Gastroesophageal sphincter (tissue), 4 donors: Measurements from ENCODE around the gene SUPV3L1. TPM values are rescaled to one million over a fixed set of nuclear protein-coding genes. Genes with fewer than 3 reads are reported as not detected.
"Not testable (repeated sequence)": the region's sequence is repeated elsewhere in the genome, so short reads cannot be mapped to it uniquely, and the experiment has no call there.

Experiments used
- ATAC-seq: fragments of 150-250 bp; one replicate; pipeline ENCODE4 v1.9.1; 2016; ENCODE audit warnings: mild to moderate bottlenecking, moderate library complexity
- H3K27ac ChIP-seq, 4 donors: fragments of 200-600 bp; sonication (generic) in 3 of 4; 1 replicate in 3 of 4; 2 replicates in 1 of 4; pipeline ENCODE4 v1.5.1; 2016 to 2019
- H3K27me3 ChIP-seq: fragments of 200-600 bp; sonication (generic); one replicate; pipeline ENCODE4 v1.5.1; 2019
- H3K36me3 ChIP-seq, 2 donors: fragments of 200-600 bp; sonication (generic); one replicate each; pipeline ENCODE4 v1.5.1; 2019; ENCODE audit warnings: control low read depth in 1 of 2
- H3K4me1 ChIP-seq, 3 donors: fragments of 200-600 bp; sonication (generic); 1 replicate in 2 of 3; 2 replicates in 1 of 3; pipeline ENCODE4 v1.5.1; 2016 to 2019; ENCODE audit warnings: control low read depth in 2 of 3
- H3K4me3 ChIP-seq, 2 donors: fragments of 200-600 bp; sonication (generic); one replicate each; pipeline ENCODE4 v1.5.1; 2019; ENCODE audit warnings: mild to moderate bottlenecking in 1 of 2, moderate library complexity in 1 of 2
- H3K9me3 ChIP-seq, 3 donors: fragments of 200-600 bp; sonication (generic); one replicate each; pipeline ENCODE4 v1.5.1; 2017 to 2019; ENCODE audit warnings: control low read depth in 2 of 3
- EP300 ChIP-seq: sonication (generic); formaldehyde crosslinking; IDR thresholded peaks from one replicate; pipeline ENCODE4 v1.6.1; 2017; ENCODE audit warnings: antibody characterized with exemption, mild to moderate bottlenecking
- POLR2A ChIP-seq, 2 donors: fragments of 450-650 bp; IDR thresholded peaks; one replicate each; pipeline ENCODE4 v1.6.1; 2017; ENCODE audit warnings: antibody characterized with exemption in 2 of 2, mild to moderate bottlenecking in 2 of 2, moderate library complexity in 1 of 2
- POLR2AphosphoS5 ChIP-seq: sonication (generic); formaldehyde crosslinking; IDR thresholded peaks from one replicate; pipeline ENCODE4 v1.6.1; 2017; ENCODE audit warnings: antibody characterized with exemption
- WGBS, 2 donors: methylation state at CpG; one replicate each; pipeline ENCODE4 v1.1.5; 2018; ENCODE audit warnings: low coverage in 1 of 2; 5-methylcytosine and 5-hydroxymethylcytosine counted together
- total RNA-seq, 4 donors: library from RNA; depleted of rRNA; stranded (reverse); fragments of >200 nt; gene quantifications; one replicate each; pipeline ENCODE4 v1.1.0, GENCODE V29; 2016
- TF ChIP-seq, protein P1 (sequence below), 4 experiments: fragments of 200-600 bp in 2 of 4; fragments of 450-650 bp in 2 of 4; sonication (generic) in 1 of 4; IDR thresholded peaks; one replicate each; pipeline ENCODE4 v1.5.1; 2017 to 2019; ENCODE audit warnings: antibody characterized with exemption in 4 of 4, mild to moderate bottlenecking in 2 of 4, moderate library complexity in 2 of 4

SUPV3L1 gene
- total RNA-seq: 10 to 100 TPM; 18.2 to 20.9 (median 19.8) TPM

DNA sequence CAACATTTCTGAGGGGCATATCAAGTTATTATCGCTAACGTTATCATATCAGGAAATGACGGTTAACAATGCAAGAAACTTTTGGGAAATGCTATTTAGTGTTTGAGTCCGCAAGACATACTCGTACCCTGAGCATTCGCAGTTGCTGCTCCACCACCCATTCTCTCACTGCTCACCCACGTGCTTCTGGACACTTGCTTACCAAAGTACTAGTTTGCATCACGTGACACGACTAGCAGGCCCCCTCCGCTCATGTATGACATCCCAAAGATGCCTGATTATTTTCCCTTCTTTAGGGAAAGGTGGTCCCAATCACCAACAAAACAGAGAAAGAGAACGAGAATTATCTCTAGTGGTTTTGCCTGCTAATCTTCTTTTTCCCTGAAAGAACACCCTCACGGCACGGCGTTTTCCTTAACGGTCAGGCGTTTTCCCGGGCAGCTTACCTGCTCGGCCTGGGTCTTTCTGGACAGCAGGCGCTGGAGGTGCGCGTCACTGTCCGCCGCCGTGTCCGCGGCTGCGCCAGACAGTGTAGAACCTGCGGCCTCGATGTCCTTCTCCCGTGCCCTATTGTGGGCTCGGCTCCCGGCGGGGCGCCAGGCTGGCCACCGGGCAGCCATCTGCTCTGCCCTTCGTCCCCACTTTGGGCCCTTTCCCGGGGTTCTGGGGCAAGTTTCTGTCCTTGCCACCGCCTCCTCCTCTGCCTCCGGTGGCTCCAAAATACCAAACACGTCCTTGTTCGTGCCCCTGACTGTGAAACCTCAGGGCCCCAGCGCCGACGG lies at the start of gene SUPV3L1:
SUPV3L1 (plus strand) TSS at position 492 of the 782 bp plus-strand sequence; CDS start at position 550, 58 bp downstream.
- Histone ChIP-seq H3K27me3 (no peaks in the 10 kb centered on the region), H3K4me3 (peak within 1 kb of the TSS; percentile 65 to 98), H3K4me1 (peaks cover 7 to 40% (median 13%) of the 10 kb centered on the region in 3 donors), H3K36me3 (peaks cover 0 to 13% of the 10 kb centered on the region in 2 donors), H3K9me3 (no peaks in the 10 kb centered on the region), H3K27ac (peak within 1 kb of the TSS; percentile 78 to 93 (median 86))
- WGBS, 2 donors: 0 to 1% methylated on average over 12 to 27 of the region's 44 CpGs
- TF ChIP-seq EP300 (no peak), POLR2A (IDR thresholded peaks at IDR 0.05) (peak; percentile 84 to 88), POLR2AphosphoS5 (peak; percentile 94)
- TF ChIP-seq, protein P1, sequence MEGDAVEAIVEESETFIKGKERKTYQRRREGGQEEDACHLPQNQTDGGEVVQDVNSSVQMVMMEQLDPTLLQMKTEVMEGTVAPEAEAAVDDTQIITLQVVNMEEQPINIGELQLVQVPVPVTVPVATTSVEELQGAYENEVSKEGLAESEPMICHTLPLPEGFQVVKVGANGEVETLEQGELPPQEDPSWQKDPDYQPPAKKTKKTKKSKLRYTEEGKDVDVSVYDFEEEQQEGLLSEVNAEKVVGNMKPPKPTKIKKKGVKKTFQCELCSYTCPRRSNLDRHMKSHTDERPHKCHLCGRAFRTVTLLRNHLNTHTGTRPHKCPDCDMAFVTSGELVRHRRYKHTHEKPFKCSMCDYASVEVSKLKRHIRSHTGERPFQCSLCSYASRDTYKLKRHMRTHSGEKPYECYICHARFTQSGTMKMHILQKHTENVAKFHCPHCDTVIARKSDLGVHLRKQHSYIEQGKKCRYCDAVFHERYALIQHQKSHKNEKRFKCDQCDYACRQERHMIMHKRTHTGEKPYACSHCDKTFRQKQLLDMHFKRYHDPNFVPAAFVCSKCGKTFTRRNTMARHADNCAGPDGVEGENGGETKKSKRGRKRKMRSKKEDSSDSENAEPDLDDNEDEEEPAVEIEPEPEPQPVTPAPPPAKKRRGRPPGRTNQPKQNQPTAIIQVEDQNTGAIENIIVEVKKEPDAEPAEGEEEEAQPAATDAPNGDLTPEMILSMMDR (IDR thresholded peaks at IDR 0.05): peak in 1 of 4 experiments; percentile 4
- peak; percentile 96 for ATAC-seq

GRCh38 chr10:69130251-69130650 lies 49.8 kb upstream of the SUPV3L1 start:
- ATAC-seq: no peak
- no peaks in the 10 kb centered on the region for H3K9me3 ChIP-seq
- H3K36me3 ChIP-seq: peaks cover 0 to 23% of the 10 kb centered on the region in 2 donors
- H3K4me3 ChIP-seq: no peak overlapping the region
- H3K27me3 ChIP-seq: no peaks in the 10 kb centered on the region
- peaks cover 0 to 50% (median 12%) of the 10 kb centered on the region in 3 donors for H3K4me1 ChIP-seq
- TF ChIP-seq POLR2A (IDR thresholded peaks at IDR 0.05): no peak
- H3K27ac ChIP-seq: no peak overlapping the region
- WGBS, 2 donors: 25 to 47% methylated on average over 2 of the region's 2 CpGs

DNA sequence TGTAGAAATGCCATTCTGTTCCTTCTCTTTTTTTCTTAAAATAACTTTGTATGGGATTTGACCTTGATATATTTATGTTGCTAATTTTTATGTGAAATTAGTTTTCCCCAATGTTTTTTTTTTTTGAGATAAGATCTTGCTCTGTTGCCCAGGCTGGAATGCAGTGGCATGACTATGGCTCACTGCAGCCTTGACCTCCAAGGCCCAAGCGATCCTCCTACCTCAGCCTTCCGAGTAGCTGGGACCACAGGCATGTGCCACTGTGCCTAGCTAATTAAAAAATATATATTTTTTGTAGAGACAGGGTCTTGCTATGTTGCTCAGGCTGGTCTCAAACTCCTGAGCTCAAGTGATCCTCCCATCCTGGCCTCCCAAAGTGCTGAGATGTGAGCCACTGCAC lies 40.1 kb upstream of the SUPV3L1 start:
- peaks cover 0 to 36% of the 10 kb centered on the region in 2 donors for H3K36me3 ChIP-seq
- H3K27ac ChIP-seq: no peak overlapping the region
- TF ChIP-seq EP300 (no peak), POLR2A (IDR thresholded peaks at IDR 0.05) (no peak), POLR2AphosphoS5 (no peak)
- TF ChIP-seq, protein P1 (IDR thresholded peaks at IDR 0.05): no peak
- ATAC-seq: no peak
- no peaks in the 10 kb centered on the region for H3K4me1 ChIP-seq
- H3K27me3 ChIP-seq: no peaks in the 10 kb centered on the region
- no peaks in the 10 kb centered on the region for H3K9me3 ChIP-seq
- WGBS, 2 donors: 83 to 100% methylated on average over 1 to 2 of the region's 2 CpGs
- H3K4me3 ChIP-seq: no peak overlapping the region

DNA sequence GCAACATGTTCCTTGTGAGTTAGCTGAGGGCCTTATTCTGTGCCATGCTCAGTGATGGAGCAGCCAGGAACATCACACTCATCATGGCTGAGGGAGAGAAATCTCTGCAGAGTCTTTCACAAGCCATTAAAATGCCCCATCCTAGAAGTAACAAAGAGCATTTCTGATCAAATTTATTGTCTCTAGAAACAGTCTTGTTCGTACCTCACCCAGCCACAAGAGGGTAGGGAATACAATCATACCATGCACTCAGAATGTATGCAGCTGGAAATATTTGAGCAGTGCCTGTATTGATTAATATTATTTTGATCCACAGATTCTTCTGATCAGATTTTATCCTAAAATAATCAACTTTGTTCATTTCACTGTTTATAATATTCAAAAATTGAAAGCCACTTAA lies 38.7 kb upstream of the SUPV3L1 start:
- no peak overlapping the region for H3K27ac ChIP-seq
- no peak overlapping the region for H3K4me3 ChIP-seq
- H3K9me3 ChIP-seq: no peaks in the 10 kb centered on the region
- H3K4me1 ChIP-seq: no peaks in the 10 kb centered on the region
- ATAC-seq: no peak
- peaks cover 0 to 22% of the 10 kb centered on the region in 2 donors for H3K36me3 ChIP-seq
- 75 to 88% methylated on average over 1 of the region's 1 CpG for WGBS, 2 donors
- TF ChIP-seq POLR2A (IDR thresholded peaks at IDR 0.05) (no peak), POLR2AphosphoS5 (no peak), EP300 (no peak)
- TF ChIP-seq, protein P1 (IDR thresholded peaks at IDR 0.05): no peak
- no peaks in the 10 kb centered on the region for H3K27me3 ChIP-seq

GRCh38 chr10:69142074-69142473 lies 38.0 kb upstream of the SUPV3L1 start:
- H3K36me3 ChIP-seq: peaks cover 0 to 15% of the 10 kb centered on the region in 2 donors
- ATAC-seq, H3K27ac ChIP-seq, H3K27me3 ChIP-seq, H3K4me1 ChIP-seq, H3K9me3 ChIP-seq, H3K4me3 ChIP-seq: not testable (repeated sequence)
- WGBS, 2 donors: 80 to 92% methylated on average over 2 of the region's 3 CpGs

DNA sequence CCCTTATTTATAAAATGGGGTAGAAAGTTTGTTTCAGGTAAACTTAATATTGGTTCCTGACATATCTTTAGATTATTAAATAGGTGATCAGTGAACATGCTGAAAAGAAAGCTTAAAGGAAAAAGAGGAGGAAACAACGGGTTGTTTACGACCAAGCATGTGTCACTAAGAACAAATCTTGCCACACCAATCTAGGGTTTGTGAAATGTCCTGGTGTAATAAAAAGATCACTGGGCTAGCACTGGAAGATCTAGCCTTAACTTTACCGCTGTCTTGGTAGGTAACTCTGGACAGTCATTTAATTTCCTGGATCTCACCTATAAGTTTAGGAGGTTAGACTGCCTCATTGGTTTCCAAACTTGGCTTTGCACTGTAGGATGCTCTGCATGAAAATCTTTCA lies 37.1 kb upstream of the SUPV3L1 start:
- no peak for ATAC-seq
- no peaks in the 10 kb centered on the region for H3K9me3 ChIP-seq
- H3K4me3 ChIP-seq: no peak overlapping the region
- peaks cover 0 to 8% of the 10 kb centered on the region in 2 donors for H3K36me3 ChIP-seq
- TF ChIP-seq POLR2AphosphoS5 (no peak), EP300 (no peak), POLR2A (IDR thresholded peaks at IDR 0.05) (no peak)
- TF ChIP-seq, protein P1 (IDR thresholded peaks at IDR 0.05): no peak
- 61 to 73% methylated on average over 3 of the region's 3 CpGs for WGBS, 2 donors
- peaks cover 0 to 7% (median 0%) of the 10 kb centered on the region in 3 donors for H3K4me1 ChIP-seq
- H3K27ac ChIP-seq: no peak overlapping the region
- H3K27me3 ChIP-seq: no peaks in the 10 kb centered on the region
